NT2/D1 (cell line): Measurements from ENCODE around the gene OR1N2.
"Not testable (repeated sequence)": the region's sequence is repeated elsewhere in the genome, so short reads cannot be mapped to it uniquely, and the experiment has no call there.

Experiments used
- DNase-seq: peaks from one replicate; pipeline ENCODE4 v3.0.0-alpha.2; 2011; ENCODE audit warnings: low read depth, low spot score
- H3K27me3 ChIP-seq: 2 replicates; pipeline ENCODE4 v1.6.0; 2011; ENCODE audit warnings: mild to moderate bottlenecking; ENCODE audit not compliant: insufficient read length, insufficient read depth
- H3K36me3 ChIP-seq: 2 replicates; pipeline ENCODE4 v1.6.1; 2011; ENCODE audit warnings: mild to moderate bottlenecking, low read length, mixed read lengths; ENCODE audit not compliant: insufficient read depth, insufficient read length
- H3K4me1 ChIP-seq: 2 replicates; pipeline ENCODE4 v1.5.1; 2011; ENCODE audit not compliant: insufficient read depth, insufficient read length
- H3K4me3 ChIP-seq: 2 replicates; pipeline ENCODE4 v1.5.1; 2011; ENCODE audit warnings: low read depth; ENCODE audit not compliant: insufficient read length
- H3K9ac ChIP-seq: 2 replicates; pipeline ENCODE4 v1.6.0; 2011; ENCODE audit warnings: low read depth; ENCODE audit not compliant: insufficient read length
- H3K9me3 ChIP-seq: 2 replicates; pipeline ENCODE4 v1.5.1; 2011; ENCODE audit warnings: mild to moderate bottlenecking, low read length; ENCODE audit not compliant: insufficient read depth
- SUZ12 ChIP-seq: IDR thresholded peaks from 2 replicates; pipeline ENCODE4 v1.6.1; 2011; ENCODE audit not compliant: insufficient read length, insufficient read depth; ENCODE audit errors: extremely low read depth
- YY1 ChIP-seq: IDR thresholded peaks from 2 replicates; pipeline ENCODE4 v1.6.1; 2011; ENCODE audit not compliant: insufficient read length, insufficient read depth
- ZNF274 ChIP-seq: IDR thresholded peaks from 2 replicates; pipeline ENCODE4 v1.6.1; 2011; ENCODE audit warnings: mild to moderate bottlenecking, low read depth, low read length

Gene OR1N2

DNA sequence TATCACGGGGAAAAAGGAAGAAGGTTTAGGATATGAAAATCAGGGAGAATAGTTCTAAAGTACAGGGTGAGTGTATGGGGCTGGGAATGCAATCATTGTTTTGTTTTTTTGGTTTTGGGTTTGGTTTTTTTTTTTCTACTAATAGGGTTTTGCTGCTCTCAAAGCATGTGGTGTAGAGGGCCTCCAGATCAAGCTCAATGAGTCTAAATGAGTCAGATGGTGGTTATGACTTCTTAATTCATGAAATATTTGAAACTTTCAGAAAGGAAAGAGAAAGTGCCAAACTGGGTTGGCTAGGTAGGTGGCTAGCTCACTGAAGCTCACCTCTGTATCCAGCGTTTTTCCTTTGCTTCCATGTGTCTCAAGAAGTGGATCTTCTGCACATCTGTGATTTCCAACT, 19.5 kb downstream of the OR1N2 start:
- no peaks in the 10 kb centered on the region; the same call in 1 of the 2 replicates for H3K9me3 ChIP-seq
- no peaks in the 10 kb centered on the region for H3K27me3 ChIP-seq
- H3K4me3 ChIP-seq = no peak overlapping the region
- H3K9ac ChIP-seq = no peak overlapping the region
- no peak for TF ChIP-seq ZNF274
- no peak for TF ChIP-seq SUZ12
- TF ChIP-seq YY1 = no peak
- no peak for DNase-seq
- no peaks in the 10 kb centered on the region for H3K36me3 ChIP-seq
- no peaks in the 10 kb centered on the region for H3K4me1 ChIP-seq

DNA sequence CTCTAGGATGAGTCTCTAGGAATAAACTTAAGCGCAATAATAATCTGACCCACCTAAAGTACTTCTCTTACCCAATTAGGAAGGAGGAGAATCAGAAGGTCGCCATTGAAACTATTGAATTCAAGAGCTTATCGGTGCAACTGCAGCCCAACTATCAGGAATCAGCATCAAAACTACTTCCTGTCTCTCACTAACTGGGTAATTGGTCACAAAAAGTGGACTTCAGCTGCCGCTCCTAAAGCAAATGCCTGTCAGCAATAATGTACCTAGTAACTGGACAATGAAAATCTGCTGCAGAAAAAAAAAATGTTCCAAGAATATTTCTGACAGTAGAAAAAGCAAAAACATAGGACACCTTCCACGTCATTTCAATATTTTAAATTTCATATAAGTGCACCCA, 27.0 kb downstream of the OR1N2 start:
- no peak for TF ChIP-seq YY1
- no peak for TF ChIP-seq SUZ12
- TF ChIP-seq ZNF274 = no peak
- Histone ChIP-seq H3K27me3 (no peaks in the 10 kb centered on the region), H3K4me1 (no peaks in the 10 kb centered on the region), H3K36me3 (no peaks in the 10 kb centered on the region), H3K9ac (no peak overlapping the region), H3K4me3 (no peak overlapping the region), H3K9me3 (no peaks in the 10 kb centered on the region; the same call in 1 of the 2 replicates)
- no peak for DNase-seq

DNA sequence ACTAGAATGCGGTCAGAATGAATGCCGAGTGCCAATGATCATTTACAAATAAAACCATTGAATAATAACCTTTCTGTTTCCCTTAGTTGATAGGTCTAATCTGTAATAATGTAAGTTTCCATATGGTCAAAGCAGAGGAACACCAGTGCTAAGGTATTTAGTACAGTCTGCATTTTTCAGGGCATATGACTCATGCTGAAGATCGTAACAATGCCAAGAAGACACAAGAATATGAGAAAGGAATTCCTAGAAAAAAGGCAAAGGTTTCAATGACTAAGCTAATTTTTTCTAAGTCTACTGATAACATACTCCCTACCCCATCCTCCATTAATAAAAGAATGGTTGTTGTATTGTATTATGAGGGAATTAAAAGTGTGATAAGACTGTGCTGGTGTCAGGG, 27.4 kb downstream of the OR1N2 start:
- no peak for TF ChIP-seq SUZ12
- no peak for TF ChIP-seq ZNF274
- TF ChIP-seq YY1 = no peak
- no peak overlapping the region for H3K9ac ChIP-seq
- H3K9me3 ChIP-seq = no peaks in the 10 kb centered on the region; the same call in 1 of the 2 replicates
- no peaks in the 10 kb centered on the region for H3K36me3 ChIP-seq
- no peak overlapping the region for H3K4me3 ChIP-seq
- H3K4me1 ChIP-seq = no peaks in the 10 kb centered on the region
- no peaks in the 10 kb centered on the region for H3K27me3 ChIP-seq
- DNase-seq = no peak

DNA sequence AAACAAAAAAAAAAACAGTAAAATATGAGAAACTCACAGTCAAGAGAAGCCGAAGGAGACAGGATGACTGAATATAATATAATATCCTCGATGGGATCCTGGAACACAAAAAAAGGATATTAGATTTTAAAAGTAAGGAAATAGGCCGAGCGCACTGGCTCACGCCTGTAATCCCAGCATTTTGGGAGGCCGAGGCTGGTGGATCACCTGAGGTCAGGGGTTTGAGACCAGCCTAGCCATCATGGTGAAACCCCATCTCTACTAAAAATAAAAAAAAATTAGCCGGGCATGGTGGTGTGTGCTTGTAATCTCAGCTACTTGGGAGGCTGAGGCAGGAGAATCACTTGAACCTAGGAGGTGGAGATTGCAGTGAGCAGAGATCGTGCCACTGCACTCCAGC, 30.4 kb downstream of the OR1N2 start, which contains the start of gene OR1L8:
OR1L8 (minus strand) TSS at position 101 of the 400 bp plus-strand sequence. CDS start 14,907 bp downstream, outside the sequence.
- not testable (repeated sequence) for H3K4me1 ChIP-seq, H3K27me3 ChIP-seq, H3K36me3 ChIP-seq, H3K4me3 ChIP-seq, H3K9me3 ChIP-seq, DNase-seq, H3K9ac ChIP-seq
